GM10266 (cell line): ENCODE results near the gene RPF1.

Source experiments
- DNase-seq: peaks from one replicate; pipeline ENCODE4 v3.0.0; 2012; ENCODE audit errors: extremely low spot score
- TF ChIP-seq, protein P1 (sequence below): IDR thresholded peaks from 2 replicates; pipeline ENCODE4 v1.5.1; 2012; ENCODE audit warnings: mild to moderate bottlenecking, low read depth; ENCODE audit not compliant: control insufficient read depth, insufficient read depth; ENCODE audit errors: missing control alignments

RPF1 gene

DNA sequence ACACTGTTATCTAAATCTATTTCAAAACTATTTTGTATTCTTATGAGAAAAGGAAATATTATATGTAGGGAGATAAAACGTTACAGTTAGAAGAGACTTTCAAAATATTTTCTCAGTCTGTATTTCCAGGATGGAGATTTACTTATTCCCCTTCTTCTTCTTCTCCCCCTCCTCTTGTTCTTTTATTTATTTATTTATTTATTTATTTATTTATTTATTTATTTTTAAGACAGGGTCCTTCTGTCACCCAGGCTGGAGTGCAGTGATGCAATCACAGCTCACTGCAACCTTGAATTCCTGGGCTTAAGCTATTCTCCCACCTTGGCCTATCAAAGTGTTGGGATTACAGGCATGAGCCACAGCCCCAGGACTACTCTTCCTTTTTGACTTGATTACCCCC, 2.8 kb upstream of the RPF1 start:
- DNase-seq: no peak
- TF ChIP-seq, protein P1, sequence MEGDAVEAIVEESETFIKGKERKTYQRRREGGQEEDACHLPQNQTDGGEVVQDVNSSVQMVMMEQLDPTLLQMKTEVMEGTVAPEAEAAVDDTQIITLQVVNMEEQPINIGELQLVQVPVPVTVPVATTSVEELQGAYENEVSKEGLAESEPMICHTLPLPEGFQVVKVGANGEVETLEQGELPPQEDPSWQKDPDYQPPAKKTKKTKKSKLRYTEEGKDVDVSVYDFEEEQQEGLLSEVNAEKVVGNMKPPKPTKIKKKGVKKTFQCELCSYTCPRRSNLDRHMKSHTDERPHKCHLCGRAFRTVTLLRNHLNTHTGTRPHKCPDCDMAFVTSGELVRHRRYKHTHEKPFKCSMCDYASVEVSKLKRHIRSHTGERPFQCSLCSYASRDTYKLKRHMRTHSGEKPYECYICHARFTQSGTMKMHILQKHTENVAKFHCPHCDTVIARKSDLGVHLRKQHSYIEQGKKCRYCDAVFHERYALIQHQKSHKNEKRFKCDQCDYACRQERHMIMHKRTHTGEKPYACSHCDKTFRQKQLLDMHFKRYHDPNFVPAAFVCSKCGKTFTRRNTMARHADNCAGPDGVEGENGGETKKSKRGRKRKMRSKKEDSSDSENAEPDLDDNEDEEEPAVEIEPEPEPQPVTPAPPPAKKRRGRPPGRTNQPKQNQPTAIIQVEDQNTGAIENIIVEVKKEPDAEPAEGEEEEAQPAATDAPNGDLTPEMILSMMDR: no peak

DNA sequence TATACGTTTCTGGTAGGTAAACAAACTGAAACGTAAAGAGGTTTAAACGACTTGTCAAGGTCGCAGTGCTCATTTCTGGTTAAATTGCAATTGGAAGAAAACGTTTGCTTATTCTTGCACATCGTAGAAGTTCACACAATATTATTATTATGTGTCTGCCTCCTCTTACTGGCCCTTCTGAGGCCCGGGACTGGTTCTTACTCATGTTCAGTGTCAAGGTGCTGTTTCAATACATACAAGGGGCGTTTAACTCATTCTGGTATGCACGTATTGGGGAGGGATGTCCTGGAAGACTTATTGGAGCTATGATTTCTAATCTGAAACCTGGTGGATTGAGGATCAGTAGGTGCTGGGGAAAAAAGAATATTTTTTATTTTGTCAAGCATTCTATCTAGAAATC, 932 bp downstream of the RPF1 start:
- DNase-seq: no peak
- TF ChIP-seq, protein P1: no peak

DNA sequence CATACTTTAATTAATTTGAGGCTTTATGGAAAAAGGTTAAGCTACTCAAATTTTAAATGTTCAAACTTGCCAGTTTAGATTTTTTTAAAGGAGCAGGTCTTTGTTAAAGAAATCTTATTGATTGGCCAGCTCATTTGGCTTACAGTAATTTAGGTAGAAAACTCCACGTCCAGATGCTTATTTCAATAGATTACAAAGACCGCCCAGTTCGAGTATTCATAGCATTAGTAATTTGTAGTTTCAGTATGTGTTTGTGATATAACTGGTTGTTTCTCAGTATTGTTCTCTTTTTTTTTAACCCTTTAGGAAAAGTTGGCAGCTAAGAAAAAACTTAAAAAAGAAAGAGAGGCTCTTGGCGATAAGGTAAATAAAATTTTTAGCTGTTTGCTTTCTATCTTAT, 1.6 kb downstream of the RPF1 start:
- DNase-seq: no peak
- TF ChIP-seq, protein P1: no peak

DNA sequence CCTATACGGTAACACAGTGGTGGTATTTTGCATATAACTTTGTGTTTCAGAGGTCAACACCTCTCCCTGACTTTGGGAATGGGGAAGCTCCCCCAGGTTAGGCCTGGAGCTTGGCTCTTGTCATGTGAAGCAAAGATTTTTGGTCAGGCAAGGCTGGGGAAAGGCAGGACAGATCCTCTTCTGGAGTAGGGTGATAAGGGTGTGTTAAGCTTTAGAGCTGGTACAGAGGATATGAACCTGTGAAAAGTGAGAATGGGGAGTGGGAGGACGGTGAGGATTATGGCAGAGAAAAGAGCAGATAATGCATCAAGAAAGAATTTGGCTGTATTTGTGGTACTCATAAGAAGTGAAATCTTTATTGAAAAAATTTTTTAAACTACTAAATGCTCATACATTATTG, 2.3 kb downstream of the RPF1 start:
- TF ChIP-seq, protein P1: no peak
- no peak for DNase-seq

DNA sequence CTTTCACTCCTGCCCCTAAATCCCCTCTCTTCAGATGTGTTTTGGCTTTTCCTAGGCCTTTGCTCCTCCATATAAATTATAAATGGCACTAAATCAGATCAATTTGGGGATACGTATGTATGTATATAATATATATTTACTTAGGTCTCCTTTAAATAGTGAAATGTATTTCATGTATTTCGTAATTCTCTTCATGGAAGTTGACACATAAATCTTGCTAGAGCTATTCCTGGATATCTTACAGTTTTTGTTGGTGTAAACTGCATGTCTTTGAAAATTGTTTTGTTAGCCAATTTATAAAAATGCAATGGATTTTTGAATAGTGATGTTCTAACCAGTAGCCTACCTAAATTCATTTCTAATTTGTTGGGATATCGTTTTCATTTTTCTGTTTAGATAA, 9.0 kb downstream of the RPF1 start:
- TF ChIP-seq, protein P1: no peak
- DNase-seq: no peak

DNA sequence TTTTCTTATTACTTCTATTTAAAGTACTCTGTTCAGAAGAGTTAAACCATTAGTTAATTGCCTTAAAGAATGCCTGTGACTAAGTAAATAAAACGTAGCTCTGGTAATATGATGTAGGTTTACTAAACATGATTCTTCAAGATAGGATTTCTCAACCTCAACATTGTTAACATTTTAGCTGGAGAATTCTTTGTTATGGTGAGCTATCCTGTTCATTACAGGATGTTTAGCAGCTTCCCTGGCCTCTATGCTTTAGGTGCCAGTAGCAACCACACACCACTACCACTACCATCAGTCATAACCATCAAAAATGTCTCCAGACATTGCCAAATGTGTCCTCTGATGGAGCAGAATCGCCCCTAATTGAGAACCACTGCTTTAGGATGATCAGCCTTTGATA, 10.7 kb downstream of the RPF1 start:
- TF ChIP-seq, protein P1: no peak
- no peak for DNase-seq

DNA sequence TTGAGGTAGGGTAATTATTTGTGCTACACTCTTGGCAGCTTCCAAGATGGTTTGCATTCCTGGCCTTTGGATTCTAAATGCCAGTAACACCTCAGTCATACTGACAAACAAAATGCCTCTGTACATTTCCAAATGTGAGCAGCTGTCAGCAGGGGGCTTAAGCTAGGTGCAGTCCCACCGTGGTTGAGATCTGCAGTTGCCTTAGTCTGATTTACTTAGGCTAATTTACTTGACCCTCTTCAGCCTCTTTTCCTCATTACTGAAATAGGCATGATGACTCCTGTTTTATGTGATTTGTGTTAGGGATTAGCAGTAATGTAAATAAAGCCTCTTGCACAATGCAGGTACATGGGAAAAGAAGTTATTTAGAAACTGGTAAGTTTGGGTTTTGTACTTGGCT, 13.7 kb downstream of the RPF1 start:
- TF ChIP-seq, protein P1: no peak
- DNase-seq: no peak
